HG03571 (cell line): ENCODE measurements around the gene SIAE.

Experiments
- ATAC-seq: cut with Tn5 transposase; IDR thresholded peaks from one replicate; pipeline ENCODE4 v1.9.1; 2021; ENCODE audit not compliant: unreplicated experiment

SIAE gene

GRCh38 chr11:124583781-124584180 lies 89.8 kb downstream of the SIAE start:
- no peak for ATAC-seq
